ENCODE data around the gene GAPVD1. TPM values are rescaled to one million over a fixed set of nuclear protein-coding genes. Genes with fewer than 3 reads are reported as not detected.

Gene GAPVD1
- total RNA-seq, 2 donors from 2014 or later, result 26.0 to 30.5 TPM

- H3K27ac ChIP-seq, result no peak overlapping the region
- no peaks in the 10 kb centered on the region for H3K27me3 ChIP-seq
- no peak for DNase-seq (ENCODE audit: low spot score)
- H3K4me1 ChIP-seq, result no peaks in the 10 kb centered on the region
- TF ChIP-seq CTCF (IDR thresholded peaks at IDR 0.05), result no peak
- H3K9me3 ChIP-seq, result peaks cover 6 to 18% of the 10 kb centered on the region in 2 donors
- H3K4me3 ChIP-seq, result no peak overlapping the region
- peaks cover 83% of the 10 kb centered on the region for H3K36me3 ChIP-seq
These were observed 56.1 kb downstream of the GAPVD1 start for GRCh38 chr9:125317704-125318103.

GRCh38 chr9:125321496-125321895 lies 59.9 kb downstream of the GAPVD1 start:
- Histone ChIP-seq H3K4me3 (no peak overlapping the region), H3K4me1 (no peaks in the 10 kb centered on the region), H3K27me3 (no peaks in the 10 kb centered on the region), H3K27ac (no peak overlapping the region), H3K9me3 (peaks cover 6 to 18% of the 10 kb centered on the region in 2 donors), H3K36me3 (peaks cover 83% of the 10 kb centered on the region)
- DNase-seq (ENCODE audit: low spot score), result no peak
- no peak for TF ChIP-seq CTCF (IDR thresholded peaks at IDR 0.05)

GRCh38 chr9:125323615-125324014 lies 62.0 kb downstream of the GAPVD1 start:
- DNase-seq (ENCODE audit: low spot score), result no peak
- Histone ChIP-seq H3K9me3 (peaks cover 0 to 1% of the 10 kb centered on the region in 2 donors), H3K27ac (no peak overlapping the region), H3K27me3 (no peaks in the 10 kb centered on the region), H3K4me3 (no peak overlapping the region), H3K4me1 (no peaks in the 10 kb centered on the region), H3K36me3 (peaks cover 70% of the 10 kb centered on the region)
- no peak for TF ChIP-seq CTCF (IDR thresholded peaks at IDR 0.05)

GRCh38 chr9:125325826-125326225 lies 64.2 kb downstream of the GAPVD1 start:
- TF ChIP-seq CTCF (IDR thresholded peaks at IDR 0.05), result no peak
- no peak overlapping the region for H3K4me3 ChIP-seq
- H3K4me1 ChIP-seq, result no peaks in the 10 kb centered on the region
- H3K36me3 ChIP-seq, result peaks cover 71% of the 10 kb centered on the region
- no peaks in the 10 kb centered on the region for H3K27me3 ChIP-seq
- H3K27ac ChIP-seq, result no peak overlapping the region
- no peak for DNase-seq (ENCODE audit: low spot score)
- no peaks in the 10 kb centered on the region for H3K9me3 ChIP-seq

- TF ChIP-seq CTCF (IDR thresholded peaks at IDR 0.05), result no peak
- Histone ChIP-seq H3K27me3 (no peaks in the 10 kb centered on the region), H3K4me1 (no peaks in the 10 kb centered on the region), H3K4me3 (no peak overlapping the region), H3K27ac (no peak overlapping the region), H3K9me3 (no peaks in the 10 kb centered on the region), H3K36me3 (peaks cover 70% of the 10 kb centered on the region)
- DNase-seq (ENCODE audit: low spot score), result no peak
These were observed 68.4 kb downstream of the GAPVD1 start for GRCh38 chr9:125329978-125330377.

- Histone ChIP-seq H3K27ac (no peak overlapping the region), H3K27me3 (no peaks in the 10 kb centered on the region), H3K36me3 (peaks cover 70% of the 10 kb centered on the region), H3K4me1 (no peaks in the 10 kb centered on the region), H3K9me3 (no peaks in the 10 kb centered on the region), H3K4me3 (no peak overlapping the region)
- no peak for DNase-seq (ENCODE audit: low spot score)
- TF ChIP-seq CTCF (IDR thresholded peaks at IDR 0.05), result no peak
These were observed 69.0 kb downstream of the GAPVD1 start for GRCh38 chr9:125330587-125330986.

Measured in right atrium auricular region (tissue), 2 donors.